Osteocyte (in vitro differentiated cells): ENCODE results near the gene MAP4K4. TPM values are rescaled to one million over a fixed set of nuclear protein-coding genes. Genes with fewer than 3 reads are reported as not detected.

ENCODE experiments used
- DNase-seq: peaks from one replicate; pipeline ENCODE4 v3.0.0; 2021; ENCODE audit warnings: mixed read lengths; ENCODE audit not compliant: unreplicated experiment; ENCODE audit errors: extremely low spot score
- H3K27ac Mint-ChIP-seq: one replicate; pipeline ENCODE4 v1.8.0; 2021; ENCODE audit warnings: mild to moderate bottlenecking, mixed read lengths; ENCODE audit not compliant: unreplicated experiment
- H3K27me3 Mint-ChIP-seq: one replicate; pipeline ENCODE4 v1.8.0; 2021; ENCODE audit warnings: mixed read lengths; ENCODE audit not compliant: unreplicated experiment
- H3K36me3 Mint-ChIP-seq: one replicate; pipeline ENCODE4 v1.8.0; 2021; ENCODE audit warnings: mixed read lengths; ENCODE audit not compliant: unreplicated experiment
- H3K4me1 Mint-ChIP-seq: one replicate; pipeline ENCODE4 v1.8.0; 2021; ENCODE audit warnings: mixed read lengths; ENCODE audit not compliant: unreplicated experiment
- H3K4me3 Mint-ChIP-seq: one replicate; pipeline ENCODE4 v1.8.0; 2021; ENCODE audit warnings: mild to moderate bottlenecking, moderate library complexity, mixed read lengths; ENCODE audit not compliant: unreplicated experiment
- H3K9me3 Mint-ChIP-seq: one replicate; pipeline ENCODE4 v1.8.0; 2021; ENCODE audit warnings: mixed read lengths; ENCODE audit not compliant: unreplicated experiment
- total RNA-seq: library from RNA; stranded (reverse); gene quantifications from 2 replicates; pipeline ENCODE4 v1.2.1, GENCODE V29; 2021
- TF ChIP-seq, protein P1 (sequence below): fragments of 200-600 bp; sonication (generic); IDR thresholded peaks from 2 replicates; pipeline ENCODE4 v1.5.0; 2021; ENCODE audit warnings: antibody characterized with exemption, mild to moderate bottlenecking, moderate library complexity

The MAP4K4 gene
- total RNA-seq, 1 donor from 2014 or later = 126 TPM

DNA sequence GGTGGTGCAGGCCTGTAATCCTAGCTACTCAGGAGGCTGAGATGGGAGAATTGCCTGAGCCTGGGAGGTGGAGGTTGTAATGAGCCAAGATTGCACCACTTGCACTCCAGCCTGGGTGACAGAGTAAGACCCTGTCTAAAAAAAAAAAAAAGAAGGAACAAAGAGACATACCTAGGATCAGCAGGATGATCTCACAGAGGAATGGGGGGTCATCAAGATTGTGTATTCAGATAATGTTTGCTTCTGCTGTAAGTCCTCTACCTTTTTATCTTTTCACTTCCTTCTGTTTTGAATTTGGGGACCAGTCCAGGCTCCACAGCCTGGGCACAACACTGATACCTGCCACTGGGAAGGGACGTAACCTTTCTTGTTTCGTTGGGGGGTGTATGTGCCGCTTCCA is 53.2 kb downstream of the MAP4K4 start:
- Mint-ChIP-seq H3K4me1 (peaks cover 79% of the 10 kb centered on the region), H3K4me3 (no peak overlapping the region), H3K36me3 (no peaks in the 10 kb centered on the region), H3K9me3 (no peaks in the 10 kb centered on the region), H3K27me3 (no peaks in the 10 kb centered on the region), H3K27ac (no peak overlapping the region)
- DNase-seq = no peak
- TF ChIP-seq, protein P1, sequence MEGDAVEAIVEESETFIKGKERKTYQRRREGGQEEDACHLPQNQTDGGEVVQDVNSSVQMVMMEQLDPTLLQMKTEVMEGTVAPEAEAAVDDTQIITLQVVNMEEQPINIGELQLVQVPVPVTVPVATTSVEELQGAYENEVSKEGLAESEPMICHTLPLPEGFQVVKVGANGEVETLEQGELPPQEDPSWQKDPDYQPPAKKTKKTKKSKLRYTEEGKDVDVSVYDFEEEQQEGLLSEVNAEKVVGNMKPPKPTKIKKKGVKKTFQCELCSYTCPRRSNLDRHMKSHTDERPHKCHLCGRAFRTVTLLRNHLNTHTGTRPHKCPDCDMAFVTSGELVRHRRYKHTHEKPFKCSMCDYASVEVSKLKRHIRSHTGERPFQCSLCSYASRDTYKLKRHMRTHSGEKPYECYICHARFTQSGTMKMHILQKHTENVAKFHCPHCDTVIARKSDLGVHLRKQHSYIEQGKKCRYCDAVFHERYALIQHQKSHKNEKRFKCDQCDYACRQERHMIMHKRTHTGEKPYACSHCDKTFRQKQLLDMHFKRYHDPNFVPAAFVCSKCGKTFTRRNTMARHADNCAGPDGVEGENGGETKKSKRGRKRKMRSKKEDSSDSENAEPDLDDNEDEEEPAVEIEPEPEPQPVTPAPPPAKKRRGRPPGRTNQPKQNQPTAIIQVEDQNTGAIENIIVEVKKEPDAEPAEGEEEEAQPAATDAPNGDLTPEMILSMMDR = no peak

DNA sequence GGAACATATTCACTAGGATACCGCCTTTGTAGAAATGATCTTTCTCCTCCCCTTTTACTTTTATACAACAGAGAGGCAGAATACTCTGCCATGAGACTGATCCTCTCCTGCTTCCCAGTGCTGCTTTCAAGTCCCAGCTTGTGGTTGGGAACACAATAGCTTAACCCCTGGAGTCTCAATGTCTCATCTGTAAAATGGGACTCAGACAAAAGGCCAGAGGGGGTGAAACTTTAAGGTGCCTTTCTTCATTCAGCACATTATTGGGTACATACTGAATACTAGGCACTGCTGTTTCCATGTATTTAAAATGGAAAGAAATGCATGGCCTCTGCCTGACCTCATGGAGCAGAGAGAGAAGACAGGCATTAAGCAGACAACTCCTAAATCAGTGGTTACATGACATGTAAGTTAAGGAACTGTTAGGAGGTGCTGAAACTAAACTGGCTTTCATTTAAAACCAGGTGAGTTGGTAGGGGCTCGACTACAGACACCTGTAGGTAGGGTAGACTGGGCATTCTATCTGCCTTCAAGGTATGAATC is 53.8 kb downstream of the MAP4K4 start:
- H3K27ac Mint-ChIP-seq = peak overlapping the region; percentile 52
- no peak for DNase-seq
- H3K4me3 Mint-ChIP-seq = no peak overlapping the region
- no peaks in the 10 kb centered on the region for H3K27me3 Mint-ChIP-seq
- TF ChIP-seq, protein P1 = no peak
- no peaks in the 10 kb centered on the region for H3K9me3 Mint-ChIP-seq
- H3K36me3 Mint-ChIP-seq = no peaks in the 10 kb centered on the region
- H3K4me1 Mint-ChIP-seq = peaks cover 78% of the 10 kb centered on the region

DNA sequence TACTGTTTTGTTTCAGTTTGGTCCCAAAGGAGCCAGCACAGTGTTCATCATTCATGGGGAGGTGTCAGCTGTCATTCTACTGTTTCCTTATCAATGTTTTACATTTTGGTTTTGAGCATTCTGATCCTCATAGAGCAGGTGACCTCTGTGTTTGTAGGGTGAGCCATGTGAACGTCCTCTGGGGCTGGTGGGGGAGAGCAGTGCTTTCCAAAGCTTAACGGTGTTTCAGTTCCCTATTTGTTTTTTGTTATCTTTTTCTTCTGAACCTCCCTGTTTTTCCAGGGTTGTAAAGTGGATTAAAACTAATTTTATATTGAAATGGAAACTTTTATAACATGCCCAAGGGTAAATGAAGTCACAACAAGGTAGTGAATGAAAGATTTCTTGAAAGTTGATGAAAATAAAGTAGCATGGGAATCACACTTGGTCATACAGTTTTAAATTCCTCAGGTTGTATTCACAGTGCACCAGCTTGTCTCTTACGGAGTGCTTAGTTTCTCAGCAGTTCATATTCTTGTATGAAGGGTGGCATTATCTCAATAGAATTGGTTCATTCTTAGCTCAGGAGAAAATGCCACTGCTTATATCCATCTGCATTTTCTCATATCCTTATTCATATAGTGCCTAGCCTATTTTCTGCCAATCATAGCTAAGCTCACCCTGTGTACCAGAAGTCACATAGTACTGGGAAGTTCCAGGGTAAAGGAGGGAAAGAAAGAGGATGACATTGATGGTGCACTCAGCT is 54.5 kb downstream of the MAP4K4 start:
- TF ChIP-seq, protein P1 = no peak
- no peaks in the 10 kb centered on the region for H3K36me3 Mint-ChIP-seq
- H3K4me3 Mint-ChIP-seq = no peak overlapping the region
- no peaks in the 10 kb centered on the region for H3K27me3 Mint-ChIP-seq
- no peak for DNase-seq
- H3K27ac Mint-ChIP-seq = peak overlapping the region; percentile 52
- peaks cover 78% of the 10 kb centered on the region for H3K4me1 Mint-ChIP-seq
- no peaks in the 10 kb centered on the region for H3K9me3 Mint-ChIP-seq

DNA sequence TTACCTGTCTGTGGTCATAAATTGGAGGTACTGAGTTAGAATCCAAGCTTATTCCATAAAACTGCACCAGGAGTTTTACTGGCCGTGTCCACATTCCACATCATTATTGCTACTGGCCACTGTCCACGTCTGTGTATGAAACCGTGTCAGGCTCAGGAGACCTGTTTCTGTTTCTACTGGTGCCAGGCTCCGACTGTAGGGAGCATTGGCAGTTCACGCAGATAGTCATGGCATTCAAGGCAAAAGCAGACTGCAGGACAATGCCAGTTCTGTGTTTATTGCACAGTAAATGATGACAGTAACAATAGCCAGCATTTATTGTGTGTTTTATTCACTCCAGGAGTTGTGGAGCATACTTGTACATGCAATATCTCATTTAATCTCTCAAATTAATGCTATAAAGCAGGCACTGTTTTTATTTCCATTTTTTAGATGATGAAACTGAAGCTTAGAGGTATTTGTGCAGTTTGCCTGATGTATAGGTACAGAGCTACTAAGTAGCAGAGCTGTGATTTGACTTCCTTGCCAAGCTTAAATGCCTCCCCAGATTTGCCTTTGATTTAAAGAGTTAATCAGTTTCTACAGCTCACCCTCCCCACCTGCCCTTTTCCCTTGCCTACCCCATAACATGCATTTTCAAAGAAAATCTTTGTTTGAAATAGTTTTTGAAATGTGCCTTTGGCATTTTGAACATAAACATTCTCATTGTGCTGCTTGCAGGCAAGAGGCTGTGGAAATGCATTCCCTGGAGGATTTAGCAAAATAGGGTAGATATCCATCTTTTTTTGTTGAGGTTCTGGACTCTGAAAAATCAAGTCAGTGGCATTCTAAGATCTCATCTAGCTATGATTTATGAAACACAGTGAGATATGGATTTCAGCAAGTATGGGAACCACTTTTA is 55.5 kb downstream of the MAP4K4 start:
- no peak for DNase-seq
- Mint-ChIP-seq H3K9me3 (no peaks in the 10 kb centered on the region), H3K4me3 (peak overlapping the region; percentile 52), H3K27me3 (no peaks in the 10 kb centered on the region), H3K27ac (peak overlapping the region; percentile 79), H3K36me3 (no peaks in the 10 kb centered on the region), H3K4me1 (peaks cover 74% of the 10 kb centered on the region)
- TF ChIP-seq, protein P1 = no peak
